Keratinocyte (primary cell): ENCODE results near the gene DCTPP1. TPM values are rescaled to one million over a fixed set of nuclear protein-coding genes. Genes with fewer than 3 reads are reported as not detected.

Source experiments
- DNase-seq: peaks from one replicate; pipeline ENCODE4 v3.0.0-alpha.2; 2011; ENCODE audit warnings: low read depth, missing footprints, low spot score
- FAIRE-seq: peaks from 2 replicates; lab custom pipeline; 2011; peaks lifted over from hg19 to GRCh38; lab: Jason Lieb, UNC
- H2AFZ ChIP-seq: 2 replicates; pipeline ENCODE4 v1.6.0; 2012; ENCODE audit warnings: low read length, control low read depth, inconsistent platforms; ENCODE audit not compliant: control insufficient read depth
- H3K27ac ChIP-seq: 2 replicates; pipeline ENCODE4 v1.5.1; 2011; ENCODE audit warnings: low read length; ENCODE audit not compliant: control insufficient read depth, insufficient read depth
- H3K27me3 ChIP-seq: 3 replicates; pipeline ENCODE4 v1.6.0; 2011; ENCODE audit warnings: low read length; ENCODE audit not compliant: control insufficient read depth, insufficient read depth; ENCODE audit errors: extremely low read depth
- H3K36me3 ChIP-seq, 2 experiments: 2 replicates in 1 of 2; 3 replicates in 1 of 2; pipeline ENCODE4 v1.5.1; 2011; ENCODE audit warnings: low read length in 2 of 2, mild to moderate bottlenecking in 1 of 2; ENCODE audit not compliant: control insufficient read depth in 2 of 2, insufficient read depth in 2 of 2; ENCODE audit errors: extremely low read depth in 1 of 2
- H3K4me1 ChIP-seq: 3 replicates; pipeline ENCODE4 v1.5.1; 2011; ENCODE audit warnings: low read length; ENCODE audit not compliant: control insufficient read depth, insufficient read depth; ENCODE audit errors: extremely low read depth
- H3K4me2 ChIP-seq: 3 replicates; pipeline ENCODE4 v1.6.0; 2011; ENCODE audit warnings: low read depth, low read length; ENCODE audit not compliant: control insufficient read depth, insufficient read depth; ENCODE audit errors: extremely low read depth
- H3K4me3 ChIP-seq, 3 experiments: fragments of 200-600 bp in 1 of 3; sonication (generic) in 1 of 3; 2 replicates in 2 of 3; 3 replicates in 1 of 3; pipeline ENCODE4 v1.5.1; 2011 to 2016; ENCODE audit warnings: low read length in 3 of 3, mild to moderate bottlenecking in 3 of 3, control low read depth in 2 of 3, inconsistent platforms in 1 of 3, low read depth in 1 of 3, mixed read lengths in 1 of 3, mixed run types in 1 of 3, moderate library complexity in 1 of 3; ENCODE audit not compliant: control insufficient read depth in 2 of 3, insufficient read depth in 2 of 3; ENCODE audit errors: extremely low read depth in 1 of 3
- H3K79me2 ChIP-seq: 2 replicates; pipeline ENCODE4 v1.6.0; 2012; ENCODE audit warnings: low read length; ENCODE audit not compliant: control insufficient read depth, insufficient read depth
- H3K9ac ChIP-seq: 3 replicates; pipeline ENCODE4 v1.6.0; 2011; ENCODE audit warnings: low read length; ENCODE audit not compliant: control insufficient read depth, insufficient read depth; ENCODE audit errors: extremely low read depth
- H3K9me1 ChIP-seq: 3 replicates; pipeline ENCODE4 v1.6.0; 2011; ENCODE audit warnings: low read length; ENCODE audit not compliant: control insufficient read depth, insufficient read depth; ENCODE audit errors: extremely low read depth
- H3K9me3 ChIP-seq: 2 replicates; pipeline ENCODE4 v1.5.1; 2012; ENCODE audit warnings: low read depth, low read length; ENCODE audit not compliant: control insufficient read depth
- H4K20me1 ChIP-seq: 3 replicates; pipeline ENCODE4 v1.6.0; 2011; ENCODE audit warnings: low read length; ENCODE audit not compliant: control insufficient read depth, insufficient read depth; ENCODE audit errors: extremely low read depth
- EZH2 ChIP-seq: IDR thresholded peaks from one replicate; pipeline ENCODE4 v1.6.1; 2012; ENCODE audit warnings: inconsistent platforms, mild to moderate bottlenecking, low read length, moderate library complexity
- dilution Hi-C: fragments of 300-500 bp; cut with MboI; formaldehyde crosslinking; loops from one replicate; pipeline ENCODE4 v1.7.0; 2020; ENCODE audit warnings: low sequenced_read_pairs; ENCODE audit not compliant: extremely low pct_ligation_motif_present
- polyA plus RNA-seq, 5 experiments: library from polyadenylated mRNA; depleted of rRNA in 3 of 5; stranded (reverse) in 3 of 5; stranded (forward) in 1 of 5; unstranded in 1 of 5; fragments of >200 nt; gene quantifications; 1 replicate in 1 of 5; 2 replicates in 3 of 5; 3 replicates in 1 of 5; pipeline versions ENCODE4 v1.2.1 to v1.2.3, GENCODE V29; 2011 to 2012; ENCODE audit warnings: missing spikeins in 2 of 5, low read depth in 1 of 5, low replicate concordance in 1 of 5
- TF ChIP-seq, protein P1 (sequence below), 3 experiments: IDR thresholded peaks in 1 of 3; conservative IDR thresholded peaks in 1 of 3; optimal IDR thresholded peaks in 1 of 3; 2 replicates in 2 of 3; 3 replicates in 1 of 3; pipeline versions ENCODE3 to v1.5.1; 2011; ENCODE audit warnings: low read length in 3 of 3, mild to moderate bottlenecking in 3 of 3, moderate library complexity in 2 of 3, control low read depth in 1 of 3, inconsistent platforms in 1 of 3; ENCODE audit not compliant: insufficient read depth in 2 of 3; ENCODE audit errors: extremely low read depth in 1 of 3

The DCTPP1 gene
- polyA plus RNA-seq, 1 donor (not counting 4 experiments of a cell fraction or from before 2014, with no cell fraction given), result 95.8 TPM

DNA sequence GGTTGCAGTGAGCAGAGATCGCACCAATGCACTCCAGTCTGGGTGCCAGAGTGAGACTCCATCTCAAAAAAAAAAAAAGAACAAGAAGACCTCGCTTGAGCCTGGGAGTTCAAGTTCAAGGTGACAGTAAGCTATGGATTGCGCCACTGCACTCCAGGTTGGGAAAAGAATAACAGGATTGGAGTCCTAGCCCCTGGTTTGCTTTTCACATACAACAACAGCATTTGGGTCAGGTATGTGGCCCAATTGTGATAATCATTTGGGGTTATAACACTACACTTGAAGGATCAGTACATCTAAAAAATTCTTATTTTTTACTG lies 19.2 kb upstream of the DCTPP1 start:
- dilution Hi-C loops, result no loop called here
- Histone ChIP-seq H3K27ac (no peak overlapping the region), H2AFZ (no peak overlapping the region), H3K27me3 (no peaks in the 10 kb centered on the region), H3K4me3 (no peak overlapping the region), H3K9me1 (no peaks in the 10 kb centered on the region), H3K79me2 (peaks cover 12% of the 10 kb centered on the region), H3K9ac (no peak overlapping the region), H4K20me1 (no peaks in the 10 kb centered on the region), H3K36me3 (peaks cover 0 to 6% of the 10 kb centered on the region in 2 experiments), H3K4me1 (peaks cover 16% of the 10 kb centered on the region), H3K9me3 (no peaks in the 10 kb centered on the region), H3K4me2 (no peak overlapping the region)
- TF ChIP-seq, protein P1, sequence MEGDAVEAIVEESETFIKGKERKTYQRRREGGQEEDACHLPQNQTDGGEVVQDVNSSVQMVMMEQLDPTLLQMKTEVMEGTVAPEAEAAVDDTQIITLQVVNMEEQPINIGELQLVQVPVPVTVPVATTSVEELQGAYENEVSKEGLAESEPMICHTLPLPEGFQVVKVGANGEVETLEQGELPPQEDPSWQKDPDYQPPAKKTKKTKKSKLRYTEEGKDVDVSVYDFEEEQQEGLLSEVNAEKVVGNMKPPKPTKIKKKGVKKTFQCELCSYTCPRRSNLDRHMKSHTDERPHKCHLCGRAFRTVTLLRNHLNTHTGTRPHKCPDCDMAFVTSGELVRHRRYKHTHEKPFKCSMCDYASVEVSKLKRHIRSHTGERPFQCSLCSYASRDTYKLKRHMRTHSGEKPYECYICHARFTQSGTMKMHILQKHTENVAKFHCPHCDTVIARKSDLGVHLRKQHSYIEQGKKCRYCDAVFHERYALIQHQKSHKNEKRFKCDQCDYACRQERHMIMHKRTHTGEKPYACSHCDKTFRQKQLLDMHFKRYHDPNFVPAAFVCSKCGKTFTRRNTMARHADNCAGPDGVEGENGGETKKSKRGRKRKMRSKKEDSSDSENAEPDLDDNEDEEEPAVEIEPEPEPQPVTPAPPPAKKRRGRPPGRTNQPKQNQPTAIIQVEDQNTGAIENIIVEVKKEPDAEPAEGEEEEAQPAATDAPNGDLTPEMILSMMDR (optimal IDR thresholded peaks at IDR 0.05 in 1 of 3, IDR thresholded peaks at IDR 0.05 in 1 of 3, conservative IDR thresholded peaks at IDR 0.05 in 1 of 3; ENCODE audit: extremely low read depth in 1 of 3, insufficient read depth in 2 of 3, low read length in 3 of 3), result no peak
- no peak for TF ChIP-seq EZH2
- DNase-seq (no peak), FAIRE-seq (no peak)

DNA sequence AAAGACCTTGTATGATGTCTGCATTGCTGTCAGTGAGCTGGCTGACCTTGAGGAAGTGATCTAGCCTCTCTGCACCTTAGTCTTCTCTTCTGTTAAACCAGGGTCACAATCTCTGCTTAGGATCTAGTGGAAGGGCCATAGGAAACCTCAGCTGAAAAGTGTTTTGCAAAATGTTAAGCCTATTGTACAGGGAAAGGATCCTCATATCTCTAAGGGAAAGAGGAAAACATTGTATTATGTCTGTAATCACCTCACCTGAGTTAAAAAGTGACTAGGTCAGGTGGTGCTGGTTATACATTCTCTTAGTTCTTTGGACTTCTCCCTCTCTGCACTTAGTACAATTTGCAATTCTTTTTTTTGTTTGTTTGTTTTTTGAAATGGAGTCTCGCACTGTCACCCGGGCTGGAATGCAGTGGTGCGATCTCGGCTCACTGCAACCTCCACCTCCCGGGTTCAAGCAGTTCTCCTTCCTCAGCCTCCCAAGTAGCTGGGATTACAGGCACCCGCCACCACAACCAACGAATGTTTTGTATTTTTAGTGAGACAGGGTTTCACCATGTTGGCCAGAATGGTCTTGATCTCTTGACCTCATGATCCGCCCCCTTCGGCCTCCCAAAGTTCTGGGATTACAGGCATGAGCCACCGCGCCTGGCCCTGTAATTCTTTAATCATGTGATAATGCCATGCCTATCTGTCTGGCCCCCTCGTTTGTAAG lies 17.8 kb upstream of the DCTPP1 start:
- no peak for TF ChIP-seq EZH2
- TF ChIP-seq, protein P1 (optimal IDR thresholded peaks at IDR 0.05 in 1 of 3, IDR thresholded peaks at IDR 0.05 in 1 of 3, conservative IDR thresholded peaks at IDR 0.05 in 1 of 3; ENCODE audit: extremely low read depth in 1 of 3, insufficient read depth in 2 of 3, low read length in 3 of 3), result no peak

More for the DNA sequence above, 17.8 kb upstream of the DCTPP1 start:
- H3K27me3 ChIP-seq, result no peaks in the 10 kb centered on the region
- no peaks in the 10 kb centered on the region for H4K20me1 ChIP-seq
- no peak for FAIRE-seq
- H3K9me3 ChIP-seq, result no peaks in the 10 kb centered on the region
- H3K4me1 ChIP-seq, result peaks cover 17% of the 10 kb centered on the region
- dilution Hi-C loops, result no loop called here
- H2AFZ ChIP-seq, result no peak overlapping the region
- H3K9me1 ChIP-seq, result no peaks in the 10 kb centered on the region
- H3K9ac ChIP-seq, result no peak overlapping the region
- H3K36me3 ChIP-seq, result peaks cover 0 to 16% of the 10 kb centered on the region in 2 experiments
- peaks cover 13% of the 10 kb centered on the region for H3K79me2 ChIP-seq
- no peak for DNase-seq
- no peak overlapping the region for H3K4me2 ChIP-seq
- no peak overlapping the region for H3K27ac ChIP-seq
- no peak overlapping the region for H3K4me3 ChIP-seq
